Activated naive CD8-positive, alpha-beta T cell treated with anti-CD3 and anti-CD28 coated beads, Interleukin-2, amount 50 U/mL, for 24 hours (primary cell): Measurements from ENCODE around the gene CPSF7.

Experiments
- ATAC-seq: fragments of 150-1000 bp; cut with Tn5 transposase; one replicate; pipeline ENCODE4 v1.10.0; 2021
- DNase-seq: peaks from one replicate; pipeline ENCODE4 v3.0.0; 2021
- H3K27ac Mint-ChIP-seq: one replicate; pipeline ENCODE4 v1.8.0; 2021; ENCODE audit warnings: mild to moderate bottlenecking, mixed read lengths
- H3K27me3 Mint-ChIP-seq: one replicate; pipeline ENCODE4 v1.8.0; 2021; ENCODE audit warnings: mixed read lengths
- H3K36me3 Mint-ChIP-seq: one replicate; pipeline ENCODE4 v1.8.0; 2021; ENCODE audit warnings: low read depth, mixed read lengths
- H3K4me1 Mint-ChIP-seq: one replicate; pipeline ENCODE4 v1.8.0; 2021; ENCODE audit warnings: mixed read lengths
- H3K4me3 Mint-ChIP-seq: one replicate; pipeline ENCODE4 v1.8.0; 2021; ENCODE audit warnings: mild to moderate bottlenecking, moderate library complexity, mixed read lengths
- H3K9me3 Mint-ChIP-seq: one replicate; pipeline ENCODE4 v1.8.0; 2021; ENCODE audit warnings: mixed read lengths

The CPSF7 gene

GRCh38 chr11:61415381-61415780, 14.4 kb downstream of the CPSF7 start:
- Mint-ChIP-seq H3K9me3 (no peaks in the 10 kb centered on the region), H3K4me1 (peaks cover 31% of the 10 kb centered on the region), H3K27ac (no peak overlapping the region), H3K36me3 (peaks cover 80% of the 10 kb centered on the region), H3K4me3 (no peak overlapping the region), H3K27me3 (no peaks in the 10 kb centered on the region)
- ATAC-seq (no peak), DNase-seq (no peak)

GRCh38 chr11:61414547-61414946, 15.2 kb downstream of the CPSF7 start:
- Mint-ChIP-seq H3K4me1 (peaks cover 25% of the 10 kb centered on the region), H3K4me3 (no peak overlapping the region), H3K9me3 (no peaks in the 10 kb centered on the region), H3K36me3 (peaks cover 76% of the 10 kb centered on the region), H3K27me3 (no peaks in the 10 kb centered on the region), H3K27ac (peak overlapping the region; percentile 9)
- no peak for ATAC-seq
- DNase-seq = no peak

GRCh38 chr11:61413496-61413895, 16.3 kb downstream of the CPSF7 start:
- Mint-ChIP-seq H3K9me3 (no peaks in the 10 kb centered on the region), H3K36me3 (peaks cover 74% of the 10 kb centered on the region), H3K4me1 (peaks cover 15% of the 10 kb centered on the region), H3K27me3 (no peaks in the 10 kb centered on the region), H3K27ac (no peak overlapping the region), H3K4me3 (no peak overlapping the region)
- DNase-seq = no peak
- no peak for ATAC-seq

- H3K36me3 Mint-ChIP-seq = peaks cover 72% of the 10 kb centered on the region
- ATAC-seq (no peak), DNase-seq (no peak)
- H3K4me1 Mint-ChIP-seq = peaks cover 7% of the 10 kb centered on the region
- no peak overlapping the region for H3K4me3 Mint-ChIP-seq
- H3K27me3 Mint-ChIP-seq = no peaks in the 10 kb centered on the region
- no peaks in the 10 kb centered on the region for H3K9me3 Mint-ChIP-seq
- H3K27ac Mint-ChIP-seq = no peak overlapping the region
Observed at GRCh38 chr11:61411589-61411988, 18.2 kb downstream of the CPSF7 start.

GRCh38 chr11:61406991-61407728, 22.6 kb downstream of the CPSF7 start:
- H3K27ac Mint-ChIP-seq = peak overlapping the region; percentile 21
- H3K4me3 Mint-ChIP-seq = no peak overlapping the region
- H3K9me3 Mint-ChIP-seq = no peaks in the 10 kb centered on the region
- no peaks in the 10 kb centered on the region for H3K27me3 Mint-ChIP-seq
- peaks cover 2% of the 10 kb centered on the region for H3K4me1 Mint-ChIP-seq
- no peak for DNase-seq
- peaks cover 60% of the 10 kb centered on the region for H3K36me3 Mint-ChIP-seq
- no peak for ATAC-seq

GRCh38 chr11:61406067-61406466, 23.7 kb downstream of the CPSF7 start:
- H3K27me3 Mint-ChIP-seq = no peaks in the 10 kb centered on the region
- no peaks in the 10 kb centered on the region for H3K9me3 Mint-ChIP-seq
- no peak for DNase-seq
- H3K36me3 Mint-ChIP-seq = peaks cover 52% of the 10 kb centered on the region
- H3K4me1 Mint-ChIP-seq = peaks cover 2% of the 10 kb centered on the region
- no peak overlapping the region for H3K27ac Mint-ChIP-seq
- H3K4me3 Mint-ChIP-seq = no peak overlapping the region
- no peak for ATAC-seq

- DNase-seq = no peak
- H3K4me3 Mint-ChIP-seq = no peak overlapping the region
- H3K27ac Mint-ChIP-seq = no peak overlapping the region
- H3K4me1 Mint-ChIP-seq = no peaks in the 10 kb centered on the region
- no peaks in the 10 kb centered on the region for H3K27me3 Mint-ChIP-seq
- peaks cover 42% of the 10 kb centered on the region for H3K36me3 Mint-ChIP-seq
- no peak for ATAC-seq
- no peaks in the 10 kb centered on the region for H3K9me3 Mint-ChIP-seq
Observed at GRCh38 chr11:61404641-61405040, 25.1 kb downstream of the CPSF7 start.

GRCh38 chr11:61404103-61404502, 25.7 kb downstream of the CPSF7 start:
- Mint-ChIP-seq H3K9me3 (no peaks in the 10 kb centered on the region), H3K4me1 (no peaks in the 10 kb centered on the region), H3K36me3 (peaks cover 39% of the 10 kb centered on the region), H3K27me3 (no peaks in the 10 kb centered on the region), H3K27ac (no peak overlapping the region), H3K4me3 (no peak overlapping the region)
- ATAC-seq = no peak
- no peak for DNase-seq

- Mint-ChIP-seq H3K4me3 (no peak overlapping the region), H3K36me3 (peaks cover 37% of the 10 kb centered on the region), H3K4me1 (no peaks in the 10 kb centered on the region), H3K27ac (no peak overlapping the region), H3K27me3 (no peaks in the 10 kb centered on the region), H3K9me3 (no peaks in the 10 kb centered on the region)
- ATAC-seq (no peak), DNase-seq (no peak)
Observed at GRCh38 chr11:61403658-61404057, 26.1 kb downstream of the CPSF7 start.

- Mint-ChIP-seq H3K36me3 (peaks cover 21% of the 10 kb centered on the region), H3K27ac (no peak overlapping the region), H3K9me3 (no peaks in the 10 kb centered on the region), H3K4me1 (no peaks in the 10 kb centered on the region), H3K27me3 (no peaks in the 10 kb centered on the region), H3K4me3 (no peak overlapping the region)
- DNase-seq (no peak), ATAC-seq (no peak)
Observed at GRCh38 chr11:61401573-61401972, 28.2 kb downstream of the CPSF7 start.

GRCh38 chr11:61401173-61401572, 28.6 kb downstream of the CPSF7 start:
- peaks cover 17% of the 10 kb centered on the region for H3K36me3 Mint-ChIP-seq
- ATAC-seq = no peak
- H3K4me3 Mint-ChIP-seq = no peak overlapping the region
- no peaks in the 10 kb centered on the region for H3K9me3 Mint-ChIP-seq
- no peaks in the 10 kb centered on the region for H3K27me3 Mint-ChIP-seq
- DNase-seq = no peak
- no peak overlapping the region for H3K27ac Mint-ChIP-seq
- H3K4me1 Mint-ChIP-seq = no peaks in the 10 kb centered on the region

GRCh38 chr11:61392981-61393595, 36.7 kb downstream of the CPSF7 start:
- H3K4me1 Mint-ChIP-seq = peaks cover 22% of the 10 kb centered on the region
- no peaks in the 10 kb centered on the region for H3K27me3 Mint-ChIP-seq
- H3K27ac Mint-ChIP-seq = peak overlapping the region; percentile 88
- ATAC-seq (peak; percentile 47), DNase-seq (peak; percentile 11)
- H3K36me3 Mint-ChIP-seq = peaks cover 3% of the 10 kb centered on the region
- no peaks in the 10 kb centered on the region for H3K9me3 Mint-ChIP-seq
- H3K4me3 Mint-ChIP-seq = peak overlapping the region; percentile 85

GRCh38 chr11:61390161-61390560, 39.6 kb downstream of the CPSF7 start:
- DNase-seq (no peak), ATAC-seq (no peak)
- Mint-ChIP-seq H3K36me3 (peaks cover 2% of the 10 kb centered on the region), H3K4me1 (peaks cover 29% of the 10 kb centered on the region), H3K9me3 (no peaks in the 10 kb centered on the region), H3K4me3 (no peak overlapping the region), H3K27ac (no peak overlapping the region), H3K27me3 (no peaks in the 10 kb centered on the region)

- Mint-ChIP-seq H3K36me3 (no peaks in the 10 kb centered on the region), H3K27ac (no peak overlapping the region), H3K4me1 (peaks cover 7% of the 10 kb centered on the region), H3K4me3 (no peak overlapping the region), H3K27me3 (no peaks in the 10 kb centered on the region), H3K9me3 (no peaks in the 10 kb centered on the region)
- ATAC-seq (peak; percentile 20), DNase-seq (no peak)
Observed at GRCh38 chr11:61384271-61385242, 45.2 kb downstream of the CPSF7 start.
